NCI-H128 (cell line): ENCODE results near the gene SLC1A1.
"Not testable (repeated sequence)": the region's sequence is repeated elsewhere in the genome, so short reads cannot be mapped to it uniquely, and the experiment has no call there.

Experiments used
- DNase-seq: peaks from one replicate; lab custom pipeline; 2025; ENCODE audit not compliant: unreplicated experiment; lab: John Stamatoyannopoulos, UW

SLC1A1 gene

GRCh38 chr9:4504250-4504649 lies 14.0 kb downstream of the SLC1A1 start:
- no peak for DNase-seq

GRCh38 chr9:4506490-4506889 lies 16.2 kb downstream of the SLC1A1 start:
- no peak for DNase-seq

- DNase-seq, result no peak
Measured at GRCh38 chr9:4507306-4508130, 17.2 kb downstream of the SLC1A1 start.

GRCh38 chr9:4508246-4508906 lies 18.1 kb downstream of the SLC1A1 start:
- DNase-seq, result no peak

- DNase-seq, result no peak
Measured at GRCh38 chr9:4508907-4509589, 18.8 kb downstream of the SLC1A1 start.

GRCh38 chr9:4509590-4509984 lies 19.3 kb downstream of the SLC1A1 start:
- DNase-seq, result no peak

- DNase-seq, result no peak
Measured at GRCh38 chr9:4510546-4511322, 20.5 kb downstream of the SLC1A1 start.

GRCh38 chr9:4514252-4515128 lies 24.2 kb downstream of the SLC1A1 start:
- DNase-seq, result no peak

GRCh38 chr9:4515958-4516375 lies 25.7 kb downstream of the SLC1A1 start:
- no peak for DNase-seq

GRCh38 chr9:4517274-4517673 lies 27.0 kb downstream of the SLC1A1 start:
- DNase-seq, result no peak

GRCh38 chr9:4519604-4520003 lies 29.3 kb downstream of the SLC1A1 start:
- no peak for DNase-seq

- no peak for DNase-seq
Measured at GRCh38 chr9:4520055-4520454, 29.8 kb downstream of the SLC1A1 start.

GRCh38 chr9:4530375-4530774 lies 40.1 kb downstream of the SLC1A1 start:
- no peak for DNase-seq

GRCh38 chr9:4530831-4531230 lies 40.6 kb downstream of the SLC1A1 start:
- DNase-seq, result not testable (repeated sequence)

GRCh38 chr9:4531355-4531754 lies 41.1 kb downstream of the SLC1A1 start:
- not testable (repeated sequence) for DNase-seq

GRCh38 chr9:4533881-4534280 lies 43.6 kb downstream of the SLC1A1 start:
- DNase-seq, result not testable (repeated sequence)

- not testable (repeated sequence) for DNase-seq
Measured at GRCh38 chr9:4536196-4536595, 45.9 kb downstream of the SLC1A1 start.

GRCh38 chr9:4537581-4537980 lies 47.3 kb downstream of the SLC1A1 start:
- DNase-seq, result no peak

- no peak for DNase-seq
Measured at GRCh38 chr9:4538107-4538506, 47.8 kb downstream of the SLC1A1 start.

GRCh38 chr9:4538621-4539020 lies 48.4 kb downstream of the SLC1A1 start:
- DNase-seq, result no peak
